Thyroid gland (tissue), 4 donors: ENCODE measurements around the gene SPOCK2.

Experiments used
- CTCF ChIP-seq, 6 experiments: fragments of 200-600 bp in 3 of 6; fragments of 450-650 bp in 3 of 6; sonication (generic) in 3 of 6; IDR thresholded peaks; one replicate each; pipeline ENCODE4 v1.5.1; 2016 to 2019; ENCODE audit warnings: antibody characterized with exemption in 6 of 6, mild to moderate bottlenecking in 2 of 6, inconsistent platforms in 1 of 6, moderate library complexity in 1 of 6
- POLR2A ChIP-seq, 2 donors: fragments of 450-650 bp; IDR thresholded peaks; one replicate each; pipeline ENCODE4 v1.6.1; 2017; ENCODE audit warnings: antibody characterized with exemption in 2 of 2, mild to moderate bottlenecking in 2 of 2, moderate library complexity in 1 of 2

GRCh38 chr10:72069751-72070526 lies 18.4 kb downstream of the SPOCK2 start:
- TF ChIP-seq POLR2A (IDR thresholded peaks at IDR 0.05) (no peak), CTCF (IDR thresholded peaks at IDR 0.05) (no peak)
